HEK293T (cell line): ENCODE data around the gene ANKFY1.

ENCODE experiments used
- ARNT ChIP-seq: fragments of 450-650 bp; IDR thresholded peaks from 2 replicates; pipeline ENCODE4 v1.6.1; 2017; ENCODE audit warnings: mild to moderate bottlenecking
- BHLHE40 ChIP-seq: fragments of 450-650 bp; IDR thresholded peaks from 2 replicates; pipeline ENCODE4 v1.6.1; 2016; ENCODE audit warnings: mild to moderate bottlenecking, moderate library complexity, borderline replicate concordance
- ELF4 ChIP-seq: fragments of 450-650 bp; IDR thresholded peaks from 2 replicates; pipeline ENCODE4 v1.6.1; 2017; ENCODE audit warnings: antibody characterized with exemption
- FOXA1 ChIP-seq: fragments of 450-650 bp; IDR thresholded peaks from 2 replicates; pipeline ENCODE4 v1.6.1; 2016; ENCODE audit warnings: mild to moderate bottlenecking
- SP1 ChIP-seq: fragments of 450-650 bp; IDR thresholded peaks from 2 replicates; pipeline ENCODE4 v1.6.1; 2017
- TARDBP ChIP-seq: fragments of 450-650 bp; IDR thresholded peaks from 2 replicates; pipeline ENCODE4 v1.6.1; 2016

GRCh38 chr17:4182043-4182442 lies 81.7 kb downstream of the ANKFY1 start:
- TF ChIP-seq SP1 = no peak
- TF ChIP-seq FOXA1 = no peak
- no peak for TF ChIP-seq ARNT
- TF ChIP-seq BHLHE40 = no peak
- no peak for TF ChIP-seq ELF4
- no peak for TF ChIP-seq TARDBP
